Left cardiac atrium (tissue), 4 donors: ENCODE data around the gene APH1B. TPM values are rescaled to one million over a fixed set of nuclear protein-coding genes. Genes with fewer than 3 reads are reported as not detected.

Source experiments
- ATAC-seq, 2 donors: fragments of 200-7000 bp; cut with Tn5 transposase; one replicate each; pipeline ENCODE4 v1.9.1; 2020; ENCODE audit warnings: mild to moderate bottlenecking in 2 of 2, moderate library complexity in 2 of 2
- DNase-seq: peaks from one replicate; pipeline ENCODE4 v3.0.0-alpha.2; 2020
- intact Hi-C, 2 donors: fragments of 100-400 bp; cut with DNase I; formaldehyde crosslinking; loops; one replicate each; pipeline versions ENCODE4 v1.14.1 to v1.15.1; 2022 to 2023
- total RNA-seq, 2 donors: library from RNA; stranded (reverse); fragmentation: NEBNext Ultra II Directional; extraction: Animal tissue kit (Norgen Biotek cat#: 25700); gene quantifications; one replicate each; pipeline ENCODE4 v1.2.1, GENCODE V29; 2021
- donor health status: DM: no; HTN: yes; CAD: no.
- donor health status: DM: no; HTN: yes; CAD: no; lungs with severe emphysema.
- donor health status: DM: yes; HTN: yes; CAD: no.
- donor health status: Dilated cardiomyopathy.

APH1B gene
- total RNA-seq, 2 donors from 2014 or later: 9.6 to 11.8 TPM

DNA sequence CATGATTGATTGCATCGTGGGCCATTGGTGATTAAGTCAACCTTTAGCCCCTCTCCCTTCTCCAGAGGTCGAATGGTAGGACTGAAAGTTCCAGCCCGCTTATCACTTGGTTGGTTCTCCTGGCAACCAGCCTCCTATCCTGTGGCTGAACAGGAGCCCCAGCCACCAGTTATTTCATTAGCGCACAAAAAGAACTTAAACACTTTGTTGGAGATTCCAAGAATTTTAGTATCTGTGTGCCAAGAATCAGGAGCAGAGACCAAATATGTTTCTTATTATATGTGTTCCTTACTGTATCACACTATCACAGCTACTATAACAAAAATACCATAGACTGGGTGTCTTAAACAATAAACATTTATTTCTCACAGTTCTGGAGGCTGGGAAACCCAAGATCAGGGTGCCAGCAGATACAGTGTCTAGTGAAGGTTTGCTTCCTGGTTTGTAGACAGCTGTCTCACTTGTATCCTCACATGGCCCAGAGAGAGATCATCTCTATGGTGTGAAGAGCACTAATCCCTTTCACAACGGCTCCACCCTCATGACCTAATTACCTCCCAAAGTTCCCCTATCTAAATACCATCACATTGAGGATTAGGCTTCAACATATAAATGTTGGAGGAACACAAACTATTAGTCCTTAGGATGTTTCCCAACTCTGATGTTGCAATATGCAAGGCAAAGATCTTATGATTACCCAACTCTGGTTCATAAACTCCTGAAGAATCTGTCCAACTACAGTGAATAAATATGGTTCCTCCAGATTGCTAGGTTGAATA is 30.5 kb upstream of the APH1B start:
- DNase-seq (no peak), ATAC-seq (peak; percentile 51 to 83)
- intact Hi-C loops: no loop called here

DNA sequence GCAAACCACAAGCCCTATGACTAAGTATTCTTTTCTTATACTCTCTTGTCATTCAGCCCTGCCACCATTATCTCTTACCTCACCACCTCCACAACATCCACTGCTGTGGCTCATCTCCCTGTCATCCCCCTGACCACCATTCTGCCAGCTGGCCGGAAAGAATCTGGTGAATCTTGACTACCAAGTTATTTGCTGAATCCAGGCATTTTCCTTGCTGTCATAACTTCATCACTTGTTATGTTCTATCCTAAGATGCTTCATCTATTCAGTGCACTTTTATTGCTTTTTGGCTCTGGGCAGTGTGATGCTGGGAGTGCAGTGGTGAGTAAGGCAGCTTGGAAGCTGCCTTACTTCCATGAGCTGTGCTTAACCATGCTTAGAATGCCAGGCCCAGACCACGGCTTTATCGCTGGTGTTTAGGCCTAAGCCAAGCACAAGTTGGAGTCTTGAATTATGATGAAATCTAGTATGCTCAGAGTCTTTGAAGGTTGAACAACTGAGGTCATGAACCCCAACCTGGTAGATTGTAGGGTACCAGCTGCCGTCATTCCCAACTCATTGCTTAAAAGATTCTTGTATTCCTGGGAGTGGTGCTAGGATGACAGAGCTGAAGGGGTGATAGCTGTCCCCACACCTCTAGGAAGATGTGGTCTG is 27.0 kb upstream of the APH1B start:
- intact Hi-C loops: no loop called here
- ATAC-seq (peak in 1 of 2 donors; percentile 36), DNase-seq (no peak)

DNA sequence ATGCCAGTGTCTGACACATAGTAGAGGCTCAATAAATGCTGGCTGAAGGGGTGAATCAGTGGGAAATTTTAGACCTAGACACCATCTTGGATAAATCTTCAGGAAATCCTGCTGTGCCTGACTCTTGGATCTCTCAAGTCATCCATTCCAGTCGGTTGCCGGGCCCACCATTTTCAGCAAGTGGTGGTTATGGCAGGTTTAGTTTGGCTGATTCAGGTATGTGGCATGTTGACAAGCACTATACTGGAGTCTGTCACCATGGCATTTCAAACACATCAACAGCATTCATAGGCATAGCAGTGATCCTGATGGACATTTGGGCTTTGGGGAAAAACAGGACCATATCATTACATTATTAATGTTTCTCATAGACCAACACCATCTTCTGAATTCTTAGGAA is 25.7 kb upstream of the APH1B start:
- ATAC-seq: no peak
- intact Hi-C loops: no loop called here
- DNase-seq: no peak

DNA sequence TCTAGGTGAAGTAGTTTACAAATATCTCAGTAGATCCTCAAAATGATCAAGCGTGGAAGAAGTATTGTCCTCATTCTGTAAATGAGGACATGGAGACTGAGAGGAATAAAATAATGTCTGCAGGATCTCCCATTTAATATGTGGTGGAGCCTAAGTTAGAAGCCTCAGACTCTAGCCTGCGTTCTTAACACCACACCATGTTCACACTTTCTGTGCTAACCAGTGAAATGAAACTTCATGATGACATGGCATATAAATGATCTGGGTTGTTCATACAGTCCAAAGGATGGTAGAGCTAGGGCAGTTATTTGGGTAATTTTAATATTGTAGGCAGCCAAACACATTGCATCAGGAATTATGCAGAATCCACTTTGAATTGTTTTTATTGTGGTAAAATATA is 25.1 kb upstream of the APH1B start:
- DNase-seq (no peak), ATAC-seq (no peak)
- intact Hi-C loops: no loop called here

DNA sequence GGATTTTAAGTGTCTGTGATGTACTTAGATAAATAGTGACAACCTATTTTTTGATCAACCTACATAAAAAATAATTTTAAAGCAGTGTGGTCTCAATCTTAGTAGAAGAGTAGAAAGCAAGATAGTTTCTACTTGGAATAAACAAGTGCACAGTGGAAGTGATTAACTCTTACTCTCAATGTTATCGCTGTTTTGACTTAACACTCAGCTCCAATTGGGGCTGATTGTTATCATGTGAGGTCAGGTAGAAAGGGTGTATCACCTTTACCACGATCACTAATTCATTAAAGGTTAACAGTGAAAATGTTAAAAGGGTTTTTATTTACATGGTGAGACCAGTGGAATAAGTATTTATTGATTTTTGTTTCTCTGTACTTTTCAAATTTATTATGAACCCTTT is 22.4 kb upstream of the APH1B start:
- DNase-seq: no peak
- intact Hi-C loops: no loop called here
- ATAC-seq: no peak

DNA sequence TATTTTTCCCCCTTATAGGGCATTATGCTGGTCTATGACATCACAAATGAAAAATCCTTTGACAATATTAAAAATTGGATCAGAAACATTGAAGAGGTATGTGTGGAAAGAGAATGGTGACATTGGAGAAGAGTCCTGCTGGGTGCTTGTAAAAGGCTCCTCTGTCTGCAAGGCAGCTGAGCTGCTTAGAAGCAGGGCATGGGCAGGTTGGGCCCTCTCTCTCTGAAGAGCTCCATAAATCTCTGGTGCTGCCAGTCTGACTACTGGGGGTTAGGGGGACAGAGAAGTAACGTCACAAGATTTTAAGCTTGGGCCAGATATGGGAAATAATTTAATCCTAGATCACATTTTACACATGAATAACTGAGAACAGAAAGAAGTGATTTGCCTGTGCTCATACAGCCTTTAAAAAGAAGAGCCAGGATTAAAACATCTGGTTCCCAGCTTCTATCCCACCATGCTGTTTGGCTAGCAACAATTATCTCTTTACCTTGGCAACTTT is 21.9 kb upstream of the APH1B start:
- intact Hi-C loops: no loop called here
- DNase-seq (no peak), ATAC-seq (no peak)

DNA sequence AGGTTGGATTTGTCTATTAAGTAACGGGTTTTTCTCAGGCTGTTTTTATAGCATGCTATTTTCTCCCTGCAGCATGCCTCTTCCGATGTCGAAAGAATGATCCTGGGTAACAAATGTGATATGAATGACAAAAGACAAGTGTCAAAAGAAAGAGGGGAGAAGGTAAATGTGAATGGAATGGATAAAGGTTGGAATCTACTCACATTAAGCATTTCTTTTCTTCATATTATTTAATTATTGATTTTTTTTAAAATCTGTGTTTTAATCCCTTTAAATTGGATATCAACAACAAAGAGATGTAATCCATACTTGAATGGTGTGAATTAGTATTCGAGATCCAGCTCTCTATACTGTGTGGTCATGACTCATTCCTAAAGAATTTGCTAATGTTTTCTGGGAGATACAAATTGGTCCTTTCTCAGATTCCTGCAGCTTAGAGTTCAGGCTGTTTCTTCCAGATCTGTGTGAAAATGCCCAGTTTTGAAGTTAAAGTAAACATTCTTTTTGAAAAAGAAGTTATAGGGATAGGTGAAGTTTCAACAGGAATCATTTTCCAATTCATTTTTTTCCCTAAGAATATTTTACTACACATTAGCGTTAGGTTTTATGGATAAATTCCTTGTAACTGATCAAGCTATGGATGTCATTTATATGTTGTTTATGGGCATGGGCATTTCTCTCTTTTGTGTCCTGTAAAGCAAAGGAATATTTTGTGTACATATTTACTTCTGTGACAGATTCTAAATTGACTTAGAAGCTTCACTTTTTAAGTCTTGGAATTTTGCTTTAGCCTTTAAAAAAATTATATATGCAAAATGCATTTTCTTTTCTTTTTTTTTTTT is 20.8 kb upstream of the APH1B start:
- intact Hi-C loops: no loop called here
- DNase-seq: no peak
- peak in 1 of 2 donors; percentile 44 for ATAC-seq

DNA sequence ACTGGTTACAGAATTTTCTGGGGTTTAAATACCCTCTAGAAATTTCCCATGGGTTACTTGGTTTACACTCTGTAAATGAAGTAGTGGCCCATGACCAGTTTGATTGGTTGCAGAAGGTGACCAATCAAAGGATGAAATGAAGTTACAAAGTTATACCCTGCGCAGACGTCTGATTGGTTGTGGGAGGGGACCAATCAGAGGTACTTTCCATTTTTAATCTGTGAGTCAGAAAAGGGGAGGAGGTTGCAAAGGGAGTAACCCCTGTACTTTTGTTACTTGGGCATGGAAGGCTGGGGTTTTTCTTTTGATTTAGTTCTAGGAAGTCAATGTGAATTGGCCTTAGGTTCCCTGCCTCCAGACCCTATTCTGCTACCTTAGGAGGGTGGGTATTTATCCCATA is 18.7 kb upstream of the APH1B start:
- intact Hi-C loops: no loop called here
- ATAC-seq (no peak), DNase-seq (no peak)

DNA sequence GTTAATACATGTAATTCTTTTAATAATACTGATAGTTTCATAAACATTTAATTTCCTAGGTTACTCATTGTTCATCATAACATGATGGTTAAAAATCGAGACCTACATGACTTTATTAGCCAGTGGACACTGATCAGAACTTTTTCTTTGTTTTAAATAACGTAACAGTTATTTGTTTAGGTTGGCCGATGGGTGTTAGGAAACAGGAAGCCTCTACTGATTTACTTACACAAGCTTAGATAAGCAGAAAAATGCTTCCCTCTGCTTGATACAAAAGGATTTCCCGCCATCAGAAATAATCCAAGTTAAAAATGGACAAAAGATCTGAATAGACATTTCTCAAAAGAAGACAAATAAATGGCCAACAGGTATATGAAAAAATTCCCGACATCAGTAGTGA is 16.6 kb upstream of the APH1B start:
- intact Hi-C loops: no loop called here
- DNase-seq (no peak), ATAC-seq (no peak)

DNA sequence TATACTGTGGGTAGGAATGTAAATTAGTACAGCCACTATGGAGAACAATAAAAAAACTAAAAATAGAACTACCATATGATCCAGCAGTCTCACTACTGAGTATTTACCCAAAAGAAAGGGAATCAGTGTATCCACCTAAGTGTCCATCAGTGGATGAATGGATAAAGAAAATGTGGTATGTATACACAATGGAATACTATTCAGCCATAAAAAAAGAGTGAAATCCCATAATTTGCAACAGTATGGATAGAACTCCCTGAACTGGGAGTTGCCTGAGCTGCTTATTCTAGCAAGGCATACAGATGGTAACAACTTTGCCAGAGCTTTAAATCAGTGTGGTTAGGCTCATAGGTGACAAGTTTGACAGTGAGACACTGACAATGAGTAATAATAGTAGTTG is 16.1 kb upstream of the APH1B start:
- ATAC-seq (no peak), DNase-seq (no peak)
- intact Hi-C loops: no loop called here

DNA sequence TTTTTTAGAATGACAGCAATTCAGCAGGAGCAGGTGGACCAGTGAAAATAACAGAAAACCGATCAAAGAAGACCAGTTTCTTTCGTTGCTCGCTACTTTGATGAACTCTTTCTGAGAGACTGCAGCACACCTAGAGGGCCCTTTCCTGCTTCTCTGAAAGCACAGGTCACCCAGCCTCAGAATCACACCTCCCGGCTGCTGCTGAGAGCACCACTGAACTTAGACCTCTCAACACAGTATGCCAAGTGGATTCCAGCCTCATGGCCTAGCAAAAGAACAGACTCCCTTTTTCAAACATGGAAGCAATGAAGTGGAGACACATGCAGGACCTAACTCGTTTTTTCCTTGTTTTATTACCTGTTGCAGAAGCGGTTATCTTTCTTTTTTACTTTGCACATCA is 13.9 kb upstream of the APH1B start:
- intact Hi-C loops: no loop called here
- ATAC-seq (no peak), DNase-seq (no peak)

DNA sequence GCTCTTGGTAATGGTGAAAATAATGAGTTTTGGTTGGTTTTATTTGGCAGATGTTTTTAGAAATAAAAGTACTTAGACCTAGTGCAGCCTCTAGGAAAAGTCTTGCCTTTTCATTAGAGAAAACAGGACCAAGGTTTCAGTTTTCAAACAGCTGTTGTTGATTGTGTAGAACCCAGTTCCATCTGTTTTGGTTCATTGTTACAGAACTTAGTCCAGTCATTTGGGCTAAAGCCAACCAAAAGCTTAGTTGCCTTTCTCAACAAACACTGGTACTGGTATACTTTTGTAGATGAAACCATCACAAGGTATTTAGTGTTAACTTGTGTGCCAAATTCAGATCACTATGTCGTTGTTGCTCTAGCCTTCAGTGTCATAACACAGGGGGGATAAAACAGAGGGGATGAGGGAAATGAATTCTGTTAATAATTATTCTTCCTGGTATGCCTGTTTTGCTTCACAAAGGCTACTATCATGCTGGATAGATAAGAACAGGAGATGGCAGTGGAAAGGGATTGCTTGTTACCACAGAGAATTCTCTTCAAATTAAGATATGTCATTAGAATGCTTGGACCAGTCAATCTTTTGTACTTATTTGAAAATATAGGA is 12.6 kb upstream of the APH1B start:
- intact Hi-C loops: no loop called here
- ATAC-seq: no peak
- no peak for DNase-seq

DNA sequence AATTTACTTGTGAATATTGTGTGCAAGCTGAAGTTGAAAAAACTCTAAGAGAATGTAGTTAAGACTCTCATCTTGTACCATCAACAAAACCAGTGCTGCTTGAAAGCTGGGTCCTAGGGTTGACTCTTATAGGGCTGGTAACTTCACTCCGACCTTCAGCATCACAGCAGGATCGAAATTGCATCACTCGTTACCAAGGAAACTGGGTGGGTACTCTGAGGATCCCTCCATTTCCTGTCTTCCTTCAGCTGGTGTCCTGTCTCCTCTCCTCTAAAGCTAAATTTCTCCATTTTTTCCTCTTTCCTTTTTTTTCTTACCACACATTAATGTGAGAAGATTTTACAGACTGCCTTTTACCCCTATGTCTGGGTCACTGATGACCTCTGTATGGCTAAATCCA is 3.0 kb upstream of the APH1B start:
- intact Hi-C loops: loop anchor here in 1 of 2 donors (10.0 kb wide), 1 partner anchor 80 kb away; no protein-coding TSS in a partner anchor
- DNase-seq (no peak), ATAC-seq (no peak)

DNA sequence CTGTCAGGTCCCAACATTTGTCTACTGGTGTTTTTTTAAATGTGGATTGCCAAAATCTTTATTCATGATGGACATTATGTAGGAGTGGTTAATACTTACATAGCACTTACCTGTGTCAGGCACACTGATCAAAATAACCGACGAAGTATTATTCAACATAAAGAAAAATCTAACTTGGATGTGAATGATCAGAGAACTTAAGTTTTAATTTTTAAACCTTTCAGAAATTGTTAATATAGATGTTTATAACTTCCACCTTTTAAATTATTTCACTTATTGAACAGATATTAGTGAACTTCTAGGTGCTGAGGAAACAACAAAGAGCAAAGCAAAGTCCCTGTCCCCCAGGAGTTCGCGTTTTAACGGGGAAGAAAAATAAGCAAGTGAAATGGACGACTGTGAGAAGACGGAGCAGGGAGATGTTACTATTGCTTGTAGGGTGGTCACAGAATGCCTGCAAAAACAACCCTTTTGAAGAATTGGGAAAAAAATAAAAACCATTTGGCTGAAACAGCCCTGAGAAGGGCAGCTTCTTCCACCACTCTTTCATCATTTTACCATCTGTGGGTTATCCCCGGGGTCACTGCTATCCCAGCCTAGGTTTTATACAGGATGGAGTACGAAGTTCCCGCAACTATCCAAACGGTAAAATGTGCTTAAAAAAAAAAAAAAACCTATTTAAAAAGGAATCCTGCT is 915 bp upstream of the APH1B start:
- ATAC-seq (peak; percentile 10 to 20), DNase-seq (no peak)
- intact Hi-C loops: loop anchor here in 1 of 2 donors (5.0 to 10.0 kb wide), 2 partner anchors 82 to 119 kb away; partner anchors contain the start of gene RPS27L

DNA sequence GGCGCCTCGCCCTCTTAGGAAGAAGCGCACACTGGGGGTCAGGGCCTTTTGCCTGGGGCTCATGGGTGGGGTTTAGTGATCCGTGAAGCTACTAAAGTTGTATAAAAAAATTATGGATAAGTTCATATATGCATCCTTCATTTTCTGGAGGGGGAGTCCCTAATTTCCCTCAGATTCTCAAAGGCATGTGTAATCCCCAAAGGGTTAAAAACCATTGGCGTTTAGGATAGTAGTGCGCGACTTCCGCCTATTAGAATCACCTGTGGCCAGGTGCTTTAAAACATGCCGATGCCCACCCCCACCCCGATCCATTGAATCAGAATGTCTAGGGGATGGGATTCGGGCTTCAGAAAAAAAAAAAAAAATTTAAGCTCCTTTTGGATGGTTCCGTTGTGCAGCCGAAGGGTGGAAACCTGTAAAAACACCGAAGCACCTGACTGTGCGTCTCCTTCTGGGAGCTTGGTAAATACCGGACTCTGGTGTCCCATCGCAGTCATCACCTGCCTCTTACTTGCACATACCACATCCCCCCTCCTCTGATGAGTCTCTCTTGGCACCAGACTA is 570 bp downstream of the APH1B start:
- intact Hi-C loops: loop anchor here in 1 of 2 donors (5.0 to 10.0 kb wide), 2 partner anchors 83 to 121 kb away; partner anchors contain the start of gene RPS27L
- DNase-seq (no peak), ATAC-seq (peak in 1 of 2 donors; percentile 2)

DNA sequence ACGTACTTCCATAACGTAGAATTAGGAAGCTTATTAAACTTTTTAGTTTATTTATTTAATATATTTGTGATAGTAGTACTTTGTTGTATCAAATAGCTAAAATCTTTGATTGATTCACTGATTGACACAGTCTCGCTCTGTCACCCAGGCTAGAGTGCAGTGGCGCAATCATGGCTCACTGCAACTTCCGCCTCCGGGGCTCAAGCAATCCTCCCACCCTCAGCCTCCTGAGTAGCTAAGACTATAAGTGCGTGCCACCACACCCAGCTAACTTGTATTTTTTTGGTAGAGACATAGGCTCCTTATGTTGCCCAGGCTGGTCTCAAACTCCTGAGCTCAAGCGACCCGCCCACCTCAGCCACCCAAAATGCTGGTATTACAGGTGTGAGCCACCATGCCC is 5.7 kb downstream of the APH1B start:
- intact Hi-C loops: loop anchor here in 1 of 2 donors (10.0 kb wide), 1 partner anchor 312 kb away; the partner anchor contains the start of gene FBXL22
- ATAC-seq (peak in 1 of 2 donors; percentile 55), DNase-seq (peak; percentile 53)

DNA sequence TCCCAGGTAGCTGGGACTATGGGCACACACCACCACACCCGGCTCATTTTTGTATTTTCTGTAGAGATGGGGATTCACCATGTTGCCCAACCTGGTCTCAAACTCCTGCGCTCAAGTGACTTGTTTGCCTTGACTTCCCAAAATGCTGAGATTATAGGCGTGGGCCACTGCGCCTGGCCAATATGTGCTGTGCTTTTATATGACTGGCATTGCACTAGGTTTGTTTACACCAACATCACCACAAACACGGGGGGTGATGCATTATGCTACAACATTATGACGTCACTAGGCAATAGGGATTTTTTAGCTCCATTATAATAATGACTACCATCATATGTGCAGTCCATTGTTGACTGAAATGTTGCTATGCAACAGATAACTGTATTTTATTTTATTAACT is 6.9 kb downstream of the APH1B start:
- no peak for DNase-seq
- intact Hi-C loops: loop anchor here in 1 of 2 donors (10.0 kb wide), 1 partner anchor 310 kb away; the partner anchor contains the start of gene FBXL22
- no peak for ATAC-seq

DNA sequence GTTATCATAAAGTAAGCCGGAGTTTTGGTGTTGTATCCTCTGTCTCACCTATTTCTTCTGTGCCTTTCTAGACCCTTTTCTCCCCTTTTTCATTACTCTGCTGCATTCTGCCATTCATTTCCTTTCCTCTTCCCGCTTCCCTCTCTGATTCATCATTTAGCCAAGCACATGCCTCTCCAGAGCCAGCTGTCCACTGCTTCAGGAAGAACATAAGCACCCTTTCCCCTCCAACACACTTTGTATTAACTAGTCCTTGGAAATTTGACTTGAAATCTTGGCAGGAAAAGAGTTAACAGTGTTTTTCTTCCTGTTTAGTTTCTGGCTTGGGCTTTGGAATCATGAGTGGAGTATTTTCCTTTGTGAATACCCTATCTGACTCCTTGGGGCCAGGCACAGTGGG is 9.7 kb downstream of the APH1B start:
- no peak for ATAC-seq
- DNase-seq: no peak
- intact Hi-C loops: loop anchor here in 1 of 2 donors (10.0 kb wide), 1 partner anchor 308 kb away; the partner anchor contains the start of gene FBXL22
